Endothelial cell of hepatic sinusoid (primary cell): ENCODE results near the gene CSTF3.
"Not testable (repeated sequence)": the region's sequence is repeated elsewhere in the genome, so short reads cannot be mapped to it uniquely, and the experiment has no call there.

Experiments
- in situ Hi-C: cut with HindIII; loops from 2 replicates; pipeline ENCODE4 v1.10.0; 2017; ENCODE audit warnings: low sequenced_read_pairs

Gene CSTF3

DNA sequence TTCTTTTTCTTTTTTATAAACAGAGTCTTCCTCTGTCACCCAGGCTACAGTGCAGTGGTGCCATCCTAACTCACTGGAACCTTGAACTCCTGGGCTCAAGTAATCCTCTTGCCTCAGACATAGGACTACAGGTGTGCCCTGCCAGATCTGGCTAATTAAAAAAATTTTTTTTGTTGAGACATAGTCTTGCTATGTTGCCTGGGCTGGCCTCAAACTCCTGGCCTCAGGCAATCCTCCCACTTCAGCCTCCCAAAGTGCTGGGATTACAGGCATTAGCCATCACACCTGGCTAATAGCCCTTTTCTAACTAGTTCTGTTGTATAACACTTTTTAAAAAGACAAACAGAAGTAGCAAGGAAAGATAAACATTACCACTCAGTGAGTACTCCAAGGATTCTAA, 57.4 kb downstream of the CSTF3 start:
- in situ Hi-C loops: no loop called here

DNA sequence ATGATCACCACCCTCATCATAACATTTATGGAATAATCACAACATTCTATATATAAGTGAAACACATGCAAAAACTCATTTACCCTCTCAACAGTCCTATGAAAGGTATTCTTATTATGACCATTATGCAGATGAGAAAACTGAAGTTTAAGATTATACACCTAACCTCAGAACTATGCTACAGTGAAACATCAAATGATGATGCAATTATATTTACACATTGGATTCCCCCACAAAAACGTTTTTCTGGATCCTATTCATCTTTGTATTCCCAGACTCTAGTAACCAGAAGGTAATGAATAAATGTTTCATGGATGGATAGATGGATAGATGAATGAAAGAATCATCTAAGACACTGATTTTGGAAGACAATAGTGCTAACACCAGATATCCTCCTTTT, 67.1 kb downstream of the CSTF3 start:
- in situ Hi-C loops: no loop called here

DNA sequence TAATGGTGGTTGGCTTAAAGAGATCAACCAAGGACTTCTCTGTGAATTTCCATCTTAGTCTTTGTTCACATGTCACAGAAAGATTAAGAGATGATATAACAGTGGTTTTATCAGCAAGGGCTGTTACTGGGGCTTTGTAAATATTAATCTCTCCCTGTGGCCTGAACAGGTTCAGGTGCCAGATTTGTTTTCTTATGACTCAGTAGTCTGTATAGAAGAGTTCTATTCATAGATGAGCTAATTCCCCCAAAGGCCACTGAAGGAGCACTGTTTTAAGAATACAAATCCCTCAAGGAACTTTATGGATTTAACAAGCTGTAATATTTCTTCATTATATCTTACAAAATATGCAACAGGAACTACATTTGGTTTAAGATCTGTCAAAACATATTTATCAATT, 71.5 kb downstream of the CSTF3 start:
- in situ Hi-C loops: no loop called here

DNA sequence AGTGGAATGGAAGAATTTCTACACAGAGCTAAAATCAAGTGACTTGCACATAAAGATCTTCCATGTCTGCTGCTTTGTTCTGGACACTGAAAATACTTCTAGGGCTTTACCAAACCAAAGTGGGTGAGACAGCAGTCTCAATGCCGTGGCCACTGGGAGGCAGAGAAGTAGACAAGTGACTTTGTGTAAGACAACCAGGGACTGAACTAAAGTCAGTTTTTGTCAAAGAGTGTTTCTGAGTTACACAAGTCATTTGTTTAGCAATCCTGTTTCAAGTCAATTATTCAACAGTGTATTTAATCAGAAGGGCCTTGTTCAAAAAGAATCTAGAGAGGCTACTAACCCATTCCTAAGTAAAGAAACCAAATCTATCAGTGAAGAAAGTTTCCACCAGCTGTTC, 75.3 kb downstream of the CSTF3 start:
- in situ Hi-C loops: no loop called here

DNA sequence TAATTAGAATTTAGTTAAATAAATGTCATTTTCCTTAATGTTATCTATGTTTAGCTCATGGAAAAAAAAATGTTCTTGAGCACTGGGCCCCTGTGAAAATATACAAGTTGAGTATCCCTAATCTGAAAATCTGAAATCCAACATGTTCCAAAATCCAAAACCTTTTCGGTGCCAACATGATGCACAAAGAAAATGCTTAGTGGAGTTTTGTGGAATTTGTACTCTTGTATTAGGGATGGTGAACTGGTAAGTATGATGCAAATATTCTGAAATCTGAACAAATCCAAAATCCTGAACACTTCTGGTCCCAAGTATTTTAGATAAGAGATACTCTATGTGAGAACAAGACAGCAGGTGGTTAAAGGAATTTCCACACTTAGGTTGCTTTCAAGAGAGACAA, 77.4 kb downstream of the CSTF3 start:
- in situ Hi-C loops: no loop called here

DNA sequence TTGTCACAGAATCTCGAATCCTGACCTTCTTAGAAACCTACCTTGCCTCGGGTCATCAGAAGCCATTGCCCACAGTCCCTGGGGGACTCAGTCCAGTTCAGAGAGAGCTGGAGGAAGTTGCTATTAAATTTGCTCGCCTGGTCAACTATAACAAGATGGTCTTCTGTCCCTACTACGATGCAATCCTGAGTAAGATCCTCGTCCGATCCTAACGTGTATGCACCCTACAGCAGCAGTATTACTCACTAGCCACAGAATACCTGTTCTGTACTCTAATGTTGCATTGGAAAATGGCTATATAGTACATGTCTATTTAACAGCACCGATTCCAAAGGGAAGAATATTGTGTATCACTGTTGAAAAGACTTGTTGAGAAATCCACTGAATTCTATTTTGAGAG, 88.8 kb downstream of the CSTF3 start:
- in situ Hi-C loops: no loop called here

DNA sequence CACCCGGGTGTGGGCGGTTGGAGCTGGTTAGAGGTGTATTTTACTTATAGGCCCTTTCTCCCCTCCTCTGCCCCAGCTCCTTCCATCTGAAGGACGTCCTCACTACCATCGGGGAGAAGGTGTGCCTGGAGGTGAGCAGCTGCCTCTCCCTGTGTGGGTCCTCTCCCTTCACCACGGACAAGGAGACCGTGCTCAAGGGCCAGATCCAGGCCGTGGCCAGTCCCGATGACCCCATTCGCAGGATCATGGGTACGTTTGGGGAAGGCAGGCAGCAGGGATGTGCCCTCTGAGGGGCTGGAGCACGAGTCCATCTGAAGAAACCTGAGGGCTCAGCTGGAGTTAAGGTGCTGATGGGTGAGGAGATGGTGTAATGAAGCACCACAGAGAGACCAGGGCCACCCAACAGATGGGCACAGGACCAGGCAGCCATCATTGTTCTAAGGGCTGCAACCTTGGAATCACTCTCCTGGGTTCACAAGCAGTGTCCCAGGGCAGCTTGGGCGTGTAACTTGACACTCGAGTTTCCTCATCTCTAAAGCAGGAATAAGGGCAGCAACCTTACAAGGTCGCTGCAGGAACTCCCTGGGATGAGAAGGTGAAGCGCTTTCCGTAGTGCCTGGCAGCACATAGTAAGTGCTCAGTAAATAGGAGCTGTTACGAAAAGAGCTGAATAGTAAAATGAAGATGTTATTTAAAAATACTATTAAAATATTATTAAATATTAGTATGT, 92.5 kb downstream of the CSTF3 start:
- in situ Hi-C loops: no loop called here

DNA sequence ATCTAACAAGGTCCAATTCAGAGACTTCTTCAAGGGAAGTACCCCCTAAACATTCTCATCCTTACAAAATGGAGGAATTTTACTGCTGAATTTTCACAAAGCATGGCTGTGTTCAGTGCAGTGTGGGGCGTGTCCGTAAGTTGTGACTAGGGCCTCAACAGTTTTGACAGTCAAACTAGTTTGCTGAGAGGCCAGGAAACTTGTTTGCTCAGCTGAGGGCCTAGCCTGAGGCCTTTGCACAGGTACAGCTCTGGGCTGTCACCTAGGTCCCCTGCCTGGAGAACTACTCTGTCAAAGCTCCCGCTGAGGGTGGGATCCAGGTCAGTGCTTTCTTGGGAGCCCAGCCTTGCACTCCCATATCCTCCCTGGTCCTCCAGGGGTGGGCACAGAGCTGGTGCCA, 94.0 kb downstream of the CSTF3 start:
- in situ Hi-C loops: no loop called here

DNA sequence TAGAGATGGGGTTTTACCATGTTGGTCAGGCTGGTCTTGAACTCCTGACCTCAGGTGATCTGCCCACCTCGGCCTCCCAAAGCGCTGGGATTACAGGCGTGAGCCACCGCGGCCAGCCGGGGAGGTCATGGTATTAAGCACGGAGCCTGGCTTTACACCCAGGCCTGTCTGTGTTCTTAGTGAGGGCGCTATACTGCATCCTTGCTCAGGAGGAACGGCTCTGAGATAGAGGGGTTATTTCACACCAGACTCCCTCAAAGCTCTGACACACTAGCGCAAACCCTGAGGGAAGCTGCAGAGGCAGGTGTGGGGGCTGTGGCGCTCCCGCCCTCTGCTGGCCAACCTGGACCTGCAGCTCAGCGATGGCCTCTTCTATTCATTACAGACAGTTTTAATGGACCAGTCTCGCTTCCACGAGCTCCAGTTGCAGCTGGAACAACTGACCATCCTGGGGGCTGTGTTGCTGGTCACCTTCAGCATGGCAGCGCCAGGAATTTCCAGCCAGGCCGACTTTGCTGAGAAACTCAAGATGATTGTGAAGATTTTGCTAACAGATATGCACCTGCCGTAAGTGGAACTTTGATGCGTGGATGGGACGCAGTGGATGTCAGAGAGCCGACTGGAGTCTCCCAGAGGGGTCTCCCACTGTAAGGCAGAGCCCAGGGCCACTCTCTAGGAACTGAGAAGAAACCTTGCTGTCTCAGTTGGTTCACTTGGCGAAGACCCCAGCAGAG, 95.7 kb downstream of the CSTF3 start:
- in situ Hi-C loops: no loop called here

DNA sequence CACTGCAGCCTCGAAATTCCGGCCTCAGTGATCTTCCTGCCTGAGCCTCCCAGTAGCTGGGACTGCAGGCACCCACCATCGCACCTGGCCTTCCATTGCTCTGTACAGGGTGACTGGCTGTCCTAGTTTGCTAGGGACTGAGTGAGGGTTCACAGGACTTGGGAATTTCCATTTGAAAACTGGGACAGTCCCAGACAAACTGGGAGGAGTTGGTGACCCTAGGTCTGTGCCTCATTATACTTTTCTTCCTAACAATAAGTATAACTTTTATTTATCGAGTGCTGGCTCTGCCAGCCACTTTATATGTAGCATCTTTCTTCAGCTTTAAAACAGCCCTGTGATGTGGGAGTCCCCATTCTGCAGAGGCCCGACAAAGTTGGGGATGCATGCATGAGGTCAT, 96.4 kb downstream of the CSTF3 start:
- in situ Hi-C loops: loop anchor here (5.0 kb wide), 2 partner anchors 53 to 98 kb away; no protein-coding TSS in a partner anchor

DNA sequence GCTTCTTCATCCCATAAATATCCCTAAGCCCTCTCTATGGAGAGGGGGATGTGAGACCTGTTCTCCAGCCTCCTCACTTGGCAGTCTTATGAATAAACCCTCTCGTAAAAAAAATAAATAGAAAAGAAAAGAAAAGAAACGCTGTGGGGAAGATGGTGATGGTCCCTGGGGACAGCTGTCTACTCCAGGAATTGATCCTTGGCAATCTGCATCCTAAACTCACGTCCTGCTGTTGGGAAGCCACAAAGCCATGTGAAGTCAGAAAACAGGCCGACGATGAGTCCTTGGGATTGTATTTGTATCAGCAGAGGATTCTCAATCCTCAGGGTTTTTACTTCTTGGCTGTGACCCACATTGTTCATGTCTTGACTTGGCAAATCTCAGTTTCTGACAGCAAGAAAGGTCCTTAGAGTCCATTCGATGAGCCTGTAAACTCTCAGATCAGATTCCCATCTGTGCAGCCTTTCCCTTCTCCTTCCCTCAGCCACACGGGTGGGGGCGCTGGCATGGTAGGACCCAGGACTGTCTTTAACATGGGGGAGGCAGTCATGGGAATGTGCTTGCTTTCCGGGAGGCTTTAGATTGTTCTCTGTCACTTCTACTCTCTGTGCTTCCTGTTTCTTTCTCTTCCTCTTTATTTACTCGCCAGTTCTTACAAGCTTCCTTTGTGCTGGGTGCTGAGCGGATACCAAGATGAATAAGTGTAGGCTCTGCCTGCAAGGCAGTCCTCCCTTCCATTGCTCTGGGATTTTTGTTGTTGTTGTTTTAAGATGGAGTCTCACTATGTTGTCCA, 97.1 kb downstream of the CSTF3 start:
- in situ Hi-C loops: loop anchor here (5.0 kb wide), 2 partner anchors 52 to 97 kb away; no protein-coding TSS in a partner anchor

DNA sequence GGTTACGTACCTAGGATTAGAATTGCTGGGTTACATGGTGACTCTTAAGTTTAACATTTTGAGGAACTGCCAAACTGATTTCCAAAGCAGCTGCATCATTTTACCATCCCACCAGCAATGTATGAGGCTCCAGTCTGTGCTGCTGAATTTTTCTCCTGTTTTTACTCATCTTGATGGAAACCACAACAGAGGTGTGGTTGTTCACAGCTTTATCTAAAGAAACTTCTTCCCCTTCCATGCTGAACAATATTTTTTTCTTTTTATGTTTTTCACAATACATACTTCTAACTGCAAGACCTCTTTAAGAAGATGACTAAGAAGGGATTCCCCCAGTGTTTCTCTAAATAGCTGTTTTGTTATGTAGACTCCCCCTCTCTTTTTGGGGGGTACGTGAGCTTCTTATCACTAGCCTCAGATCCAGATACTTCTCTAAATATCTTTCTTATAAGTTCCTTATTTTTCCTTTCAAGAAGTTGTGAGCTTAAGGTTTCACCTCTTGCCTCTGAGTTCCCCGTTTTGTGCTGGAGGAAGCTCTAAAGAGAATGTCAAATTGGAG, 97.9 kb downstream of the CSTF3 start:
- in situ Hi-C loops: loop anchor here (5.0 kb wide), 2 partner anchors 51 to 96 kb away; no protein-coding TSS in a partner anchor

DNA sequence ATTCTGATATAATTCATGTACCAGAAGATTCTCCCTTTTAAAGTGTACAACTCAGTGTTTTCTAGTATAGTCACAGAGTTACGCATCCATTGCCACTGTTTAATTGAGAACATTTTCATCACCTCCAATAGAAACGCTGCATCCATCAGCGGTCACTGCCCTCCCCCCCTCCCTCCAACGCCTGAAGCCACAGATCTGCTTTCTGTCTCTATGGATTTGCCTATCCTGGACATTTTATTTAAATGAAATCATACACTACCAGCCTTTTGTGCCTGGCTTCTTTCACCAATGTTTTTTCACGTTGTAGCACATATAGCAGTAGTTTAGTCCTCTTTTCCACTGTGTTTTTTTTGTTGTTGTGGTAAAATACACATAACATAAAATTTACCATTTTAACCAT, 99.1 kb downstream of the CSTF3 start:
- in situ Hi-C loops: loop anchor here (5.0 kb wide), 2 partner anchors 50 to 95 kb away; no protein-coding TSS in a partner anchor

DNA sequence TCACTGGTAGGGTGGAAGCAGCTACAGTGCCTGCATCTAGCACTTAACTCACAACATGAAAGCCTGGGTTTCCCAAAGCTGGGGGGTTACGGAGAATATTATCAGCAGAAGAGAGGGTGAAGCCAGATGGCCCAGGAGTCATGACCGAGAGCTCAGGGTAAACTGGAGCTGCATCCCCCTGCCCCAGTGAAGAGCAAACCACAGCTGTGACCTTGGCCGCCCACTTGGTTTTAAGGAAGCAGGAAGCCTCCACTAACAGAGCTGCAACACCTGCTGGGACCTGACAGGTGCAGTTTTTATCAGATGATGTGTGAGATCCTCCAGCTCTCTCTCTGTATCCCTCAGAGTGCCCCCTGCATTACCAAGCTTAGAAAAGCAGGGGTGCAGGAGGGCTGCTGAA, 101.0 kb downstream of the CSTF3 start:
- in situ Hi-C loops: loop anchor here (5.0 kb wide), 2 partner anchors 48 to 93 kb away; no protein-coding TSS in a partner anchor

DNA sequence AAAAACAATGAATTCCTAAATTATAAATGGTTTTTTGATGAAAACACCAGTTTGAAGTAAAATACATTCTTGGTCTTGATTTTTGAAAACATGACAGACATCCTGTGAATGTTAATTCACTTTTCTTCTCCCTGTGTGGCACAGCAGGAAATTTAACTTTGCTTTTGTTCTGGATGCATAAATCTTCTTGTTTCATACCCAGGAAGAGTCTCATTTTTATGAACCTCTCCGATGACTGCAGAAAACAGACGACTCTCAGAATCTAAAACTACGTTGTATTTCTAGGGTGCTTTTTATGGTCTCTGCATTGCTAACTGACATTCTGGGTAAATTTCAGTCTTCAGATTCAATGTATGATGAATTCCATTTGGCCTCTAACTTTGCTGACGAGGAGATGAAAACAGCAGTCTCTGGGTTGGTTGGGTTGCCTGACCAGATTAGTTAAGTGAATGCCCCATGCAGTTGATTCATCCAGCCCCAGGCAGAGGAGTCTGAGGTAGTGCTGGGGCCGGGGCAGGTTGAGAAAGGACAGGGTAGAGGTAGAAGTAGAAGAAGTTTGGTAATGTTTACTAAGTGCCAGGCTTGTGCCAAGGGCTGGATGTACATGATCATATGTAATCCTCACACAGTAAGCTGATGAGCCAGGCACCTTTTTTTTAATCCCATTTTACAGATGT, 101.8 kb downstream of the CSTF3 start:
- in situ Hi-C loops: loop anchor here (5.0 kb wide), 2 partner anchors 47 to 92 kb away; no protein-coding TSS in a partner anchor

DNA sequence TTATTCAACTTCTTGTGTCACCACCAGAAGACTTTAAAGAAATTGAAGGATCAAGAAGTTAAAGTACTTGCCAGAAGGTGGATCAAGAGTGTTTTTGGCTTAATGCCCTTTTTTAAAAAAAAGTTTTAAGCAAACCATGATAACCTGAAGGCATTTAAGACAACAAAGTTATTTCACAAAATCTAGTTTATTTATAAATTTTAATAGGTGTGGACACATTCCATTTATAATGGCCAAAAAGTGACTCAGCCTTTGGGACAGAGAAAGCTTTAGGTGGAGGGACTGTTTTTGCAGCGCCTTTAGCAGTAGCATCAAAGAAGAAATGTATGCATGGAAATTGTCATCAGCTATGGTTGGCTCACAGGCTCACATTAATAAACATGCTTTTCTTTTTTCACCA, 104.0 kb downstream of the CSTF3 start:
- in situ Hi-C loops: no loop called here

DNA sequence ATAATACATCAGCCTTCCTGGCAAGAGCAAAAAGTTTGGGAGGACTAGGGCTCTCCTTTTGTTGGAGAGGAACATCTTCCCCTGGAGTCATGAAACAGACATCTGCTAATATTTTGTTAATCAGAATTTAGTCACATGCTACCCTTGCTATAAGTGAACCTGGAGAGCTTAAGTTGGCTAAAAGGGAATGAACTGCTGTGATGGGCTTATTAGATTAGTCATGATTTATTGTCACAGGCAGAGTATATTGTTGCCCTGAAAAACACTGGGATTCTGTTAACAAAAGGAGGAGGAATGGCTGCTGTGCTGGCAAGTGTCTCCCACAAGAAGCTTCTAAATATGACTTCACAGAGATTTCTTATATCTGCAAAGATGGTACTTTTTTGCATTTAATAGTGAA, 105.9 kb downstream of the CSTF3 start:
- in situ Hi-C loops: no loop called here

DNA sequence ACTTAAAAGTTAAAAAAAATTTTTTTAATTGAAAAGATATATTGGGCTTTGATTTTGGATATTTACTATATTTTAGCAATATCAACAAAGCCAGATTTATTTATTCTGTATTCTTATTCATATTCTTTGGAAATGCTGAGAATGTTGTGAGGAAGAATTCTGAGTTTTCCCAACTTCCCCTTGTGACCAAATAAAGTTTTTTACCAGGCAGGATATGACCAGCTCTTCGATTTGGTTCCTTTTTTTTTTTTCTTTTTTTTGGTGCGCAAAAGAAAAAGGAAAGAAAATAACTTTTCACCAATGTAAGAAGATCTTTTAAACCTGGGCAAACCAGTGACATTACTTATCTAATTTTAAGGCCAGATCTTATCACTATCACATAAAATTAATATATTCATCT, 109.0 kb downstream of the CSTF3 start:
- in situ Hi-C loops: no loop called here

DNA sequence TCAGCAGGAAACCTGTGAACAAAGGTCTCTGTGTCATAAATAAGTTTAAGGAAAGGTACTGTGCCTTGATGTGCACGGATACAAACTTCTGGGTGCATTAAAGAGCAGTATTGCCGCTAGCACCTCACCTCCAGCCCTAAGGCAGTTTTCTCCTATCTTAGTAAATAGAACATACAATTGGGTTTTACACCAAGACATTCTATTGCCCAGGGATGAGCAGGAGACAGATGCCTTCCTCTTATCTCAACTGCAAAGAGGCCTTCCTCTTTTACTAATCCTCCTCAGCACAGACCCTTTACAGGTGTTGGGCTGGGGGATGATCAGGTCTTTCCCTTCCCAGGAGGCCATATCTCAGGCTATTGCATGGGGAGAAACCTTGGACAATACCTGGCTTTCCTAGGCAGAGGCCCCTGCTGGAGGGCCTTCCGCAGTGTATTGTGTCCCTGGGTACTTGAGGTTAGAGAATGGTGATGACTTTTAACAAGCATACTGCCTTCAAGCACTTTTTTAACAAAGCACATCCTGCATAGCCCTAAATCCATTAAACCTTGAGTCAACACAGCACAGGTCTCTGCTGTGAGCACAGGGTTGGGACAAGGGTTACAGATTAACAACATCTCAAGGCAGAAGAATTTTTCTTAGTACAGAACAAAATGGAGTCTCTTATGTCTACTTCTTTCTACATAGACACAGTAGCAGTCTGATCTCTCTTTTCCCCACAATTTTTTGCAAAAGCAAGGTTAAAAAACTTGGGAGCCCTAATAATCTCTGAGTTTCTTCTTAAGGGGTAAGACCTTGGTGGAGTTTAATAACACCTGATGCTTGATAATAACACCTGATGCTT, 111.5 kb downstream of the CSTF3 start:
- in situ Hi-C loops: not testable (repeated sequence)

DNA sequence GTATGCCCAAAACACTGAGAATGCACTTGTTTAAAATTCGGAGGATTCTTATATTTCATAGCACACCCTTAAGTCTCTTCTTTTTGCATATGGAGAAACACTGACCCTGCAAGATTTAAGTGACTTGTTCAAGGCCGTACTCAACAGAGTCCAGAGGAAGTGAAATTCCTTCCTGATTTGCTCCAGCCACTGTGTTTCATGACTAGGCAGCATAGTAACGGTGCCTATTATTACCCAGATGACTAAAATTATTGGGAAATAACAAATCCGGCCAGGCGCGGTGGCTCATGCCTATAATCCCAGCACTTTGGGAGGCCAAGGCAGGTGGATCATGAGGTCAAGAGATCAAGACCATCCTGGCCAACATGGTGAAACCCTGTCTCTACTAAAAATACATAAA, 112.6 kb downstream of the CSTF3 start:
- in situ Hi-C loops: not testable (repeated sequence)
